Panc1 (cell line): ENCODE data around the gene GRIN2A.

Source experiments
- CTCF ChIP-seq: fragments of 450-650 bp; IDR thresholded peaks from 2 replicates; pipeline ENCODE4 v1.5.1; 2017; ENCODE audit warnings: mild to moderate bottlenecking
- POLR2AphosphoS5 ChIP-seq: IDR thresholded peaks from 2 replicates; pipeline ENCODE4 v1.6.1; 2012; ENCODE audit warnings: mild to moderate bottlenecking, low read depth, low read length, moderate library complexity
- SIN3A ChIP-seq: IDR thresholded peaks from 2 replicates; pipeline ENCODE4 v1.6.1; 2012; ENCODE audit warnings: low read depth, mild to moderate bottlenecking, low read length, moderate library complexity, borderline replicate concordance; ENCODE audit not compliant: insufficient read depth
- TCF7L2 ChIP-seq: IDR thresholded peaks from 2 replicates; pipeline ENCODE4 v1.6.1; 2011; ENCODE audit warnings: mild to moderate bottlenecking, low read depth, low read length, inconsistent platforms

- TF ChIP-seq SIN3A: no peak
- no peak for TF ChIP-seq POLR2AphosphoS5
- TF ChIP-seq CTCF: no peak
- no peak for TF ChIP-seq TCF7L2
Observed at GRCh38 chr16:9854675-9855074, 327.6 kb downstream of the GRIN2A start.
